HG03159 (cell line): ENCODE results near the gene KRTCAP2.
"Not testable (repeated sequence)": the region's sequence is repeated elsewhere in the genome, so short reads cannot be mapped to it uniquely, and the experiment has no call there.

Source experiments
- ATAC-seq: cut with Tn5 transposase; IDR thresholded peaks from one replicate; pipeline ENCODE4 v1.9.1; 2021; ENCODE audit warnings: mild to moderate bottlenecking, moderate library complexity; ENCODE audit not compliant: unreplicated experiment

Gene KRTCAP2

GRCh38 chr1:155172732-155173477 lies at the start of gene KRTCAP2:
TSS of gene KRTCAP2 (minus strand) at chr1:155173304. CDS start at chr1:155173224, 80 bp downstream.
- ATAC-seq = peak; percentile 63

- not testable (repeated sequence) for ATAC-seq
These were observed 47.3 kb upstream of the KRTCAP2 start for GRCh38 chr1:155220211-155220965.

DNA sequence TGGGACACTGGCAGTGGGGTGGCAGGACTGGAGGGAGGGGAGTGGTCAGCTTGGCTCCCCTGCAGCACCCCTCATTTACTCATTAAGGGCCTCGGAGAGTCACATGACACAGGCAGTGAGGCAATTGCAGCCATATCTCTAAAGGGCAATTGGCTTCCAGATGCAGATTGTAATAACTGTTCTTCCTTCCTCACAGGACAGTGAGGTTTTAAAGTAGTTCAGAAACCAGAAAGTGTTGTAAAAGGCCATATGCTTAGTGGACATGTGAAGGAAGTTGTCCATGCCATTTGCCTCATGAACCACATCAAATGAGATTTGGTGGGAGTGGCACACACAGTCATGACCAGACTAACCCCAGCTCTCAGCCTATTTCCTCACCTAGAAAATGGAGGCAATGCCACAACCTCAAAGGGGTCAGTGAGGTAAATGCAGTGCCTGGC lies 46.5 kb upstream of the KRTCAP2 start:
- ATAC-seq = no peak

DNA sequence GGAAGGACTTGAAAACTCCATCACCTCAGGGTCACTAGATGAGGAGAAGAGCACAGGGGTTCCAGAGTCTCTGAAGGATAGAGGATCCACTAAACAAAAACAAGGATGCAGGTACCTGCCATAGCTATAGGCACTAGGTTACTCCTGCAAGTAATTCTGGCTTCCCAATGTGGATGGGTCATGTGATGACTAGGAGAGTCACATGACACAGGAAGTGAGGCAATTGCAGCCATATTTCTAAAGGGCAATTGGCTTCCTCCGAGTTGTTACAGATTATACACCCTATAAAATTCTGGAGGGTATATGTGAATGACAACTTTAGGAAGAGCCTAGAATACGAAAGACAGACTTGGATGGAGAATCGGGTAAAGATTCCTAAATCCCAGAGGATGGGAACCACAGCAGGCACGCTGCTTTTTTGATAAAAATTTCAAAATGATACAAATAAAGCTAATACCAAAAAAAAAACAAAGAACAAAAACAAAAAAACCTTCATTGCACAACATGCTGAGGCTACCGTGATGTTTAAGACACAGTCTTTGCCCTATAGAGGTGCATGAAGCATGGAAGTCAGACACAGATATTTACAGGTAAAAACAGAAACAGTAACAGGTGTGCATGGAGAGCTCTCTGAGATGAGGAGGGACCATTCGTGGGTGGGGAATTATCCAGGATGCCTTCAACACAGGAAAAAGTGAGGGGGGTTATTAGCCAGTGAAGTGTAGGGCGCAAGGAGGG lies 45.9 kb upstream of the KRTCAP2 start:
- ATAC-seq = no peak

GRCh38 chr1:155214702-155215101 lies 41.6 kb upstream of the KRTCAP2 start:
- ATAC-seq = not testable (repeated sequence)

DNA sequence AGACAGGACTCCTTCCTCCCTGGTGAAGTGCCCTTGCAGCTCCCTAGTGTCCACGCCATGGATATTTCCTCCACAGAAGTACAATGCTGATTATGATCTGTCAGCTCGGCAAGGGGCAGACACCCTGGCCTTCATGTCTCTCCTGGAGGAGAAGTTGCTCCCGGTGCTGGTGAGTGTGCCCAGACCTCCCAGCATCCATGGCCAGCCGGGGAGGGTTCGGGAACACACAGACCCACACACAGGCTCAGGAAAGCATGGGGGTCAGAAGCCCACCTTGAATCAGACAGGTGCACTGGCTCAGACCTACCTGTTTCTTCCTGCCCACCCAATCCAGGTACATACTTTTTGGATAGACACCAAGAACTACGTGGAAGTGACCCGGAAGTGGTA lies 38.9 kb upstream of the KRTCAP2 start:
- not testable (repeated sequence) for ATAC-seq

DNA sequence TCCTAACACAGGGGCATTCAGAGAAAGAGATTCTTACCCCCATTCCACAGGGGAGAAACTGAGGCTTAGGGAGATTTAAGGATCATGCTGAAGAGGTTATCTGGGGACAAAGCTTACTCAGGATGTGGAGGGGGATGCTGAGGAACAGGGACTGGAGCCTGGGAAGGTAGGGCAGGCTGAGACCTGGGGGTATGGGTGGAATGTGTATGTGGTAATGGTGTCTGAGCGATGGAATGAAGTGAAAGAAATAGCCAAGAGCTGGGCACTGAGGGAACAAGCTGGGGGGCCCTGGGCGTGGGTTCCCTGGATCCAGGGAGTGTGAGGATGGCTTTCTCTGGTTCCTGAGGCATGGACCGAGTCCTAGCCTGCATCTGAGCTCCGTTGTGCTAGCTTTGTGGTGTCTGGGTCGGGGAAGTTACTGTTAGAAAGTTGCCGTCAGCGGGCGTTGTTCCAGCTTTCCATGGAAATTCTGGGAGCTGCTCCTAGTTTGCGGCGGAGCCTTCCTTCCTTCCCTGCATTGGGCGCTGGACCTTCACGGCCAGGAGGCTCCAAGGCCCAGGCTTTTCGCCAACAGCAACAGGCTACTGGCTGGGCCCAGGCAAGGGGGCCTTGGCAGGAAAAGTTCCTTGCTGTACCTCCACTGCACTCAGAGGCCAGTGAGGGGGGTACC lies 38.4 kb upstream of the KRTCAP2 start:
- not testable (repeated sequence) for ATAC-seq

- ATAC-seq = no peak
These were observed 37.4 kb upstream of the KRTCAP2 start for GRCh38 chr1:155210314-155211104.

DNA sequence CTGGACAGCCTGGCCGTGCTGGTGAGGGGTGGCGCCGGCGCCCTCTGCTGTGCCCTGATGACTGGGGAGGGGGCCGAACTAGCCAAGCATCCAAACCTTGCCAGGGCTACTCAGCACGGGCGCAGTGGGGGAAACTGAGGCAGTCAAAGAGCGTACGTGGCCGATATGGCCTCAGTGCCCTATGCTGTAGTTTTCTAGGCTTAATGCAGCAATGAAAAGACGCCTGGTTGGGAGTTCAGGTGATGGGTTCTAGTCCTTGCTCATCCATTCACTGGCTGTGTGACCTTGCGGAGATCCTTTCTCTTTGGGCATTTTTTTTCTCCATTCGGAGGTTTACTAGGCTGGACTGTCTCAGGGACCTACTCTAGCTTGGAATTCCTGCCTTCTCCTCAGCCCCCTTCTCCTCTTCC lies 36.2 kb upstream of the KRTCAP2 start:
- ATAC-seq = no peak

DNA sequence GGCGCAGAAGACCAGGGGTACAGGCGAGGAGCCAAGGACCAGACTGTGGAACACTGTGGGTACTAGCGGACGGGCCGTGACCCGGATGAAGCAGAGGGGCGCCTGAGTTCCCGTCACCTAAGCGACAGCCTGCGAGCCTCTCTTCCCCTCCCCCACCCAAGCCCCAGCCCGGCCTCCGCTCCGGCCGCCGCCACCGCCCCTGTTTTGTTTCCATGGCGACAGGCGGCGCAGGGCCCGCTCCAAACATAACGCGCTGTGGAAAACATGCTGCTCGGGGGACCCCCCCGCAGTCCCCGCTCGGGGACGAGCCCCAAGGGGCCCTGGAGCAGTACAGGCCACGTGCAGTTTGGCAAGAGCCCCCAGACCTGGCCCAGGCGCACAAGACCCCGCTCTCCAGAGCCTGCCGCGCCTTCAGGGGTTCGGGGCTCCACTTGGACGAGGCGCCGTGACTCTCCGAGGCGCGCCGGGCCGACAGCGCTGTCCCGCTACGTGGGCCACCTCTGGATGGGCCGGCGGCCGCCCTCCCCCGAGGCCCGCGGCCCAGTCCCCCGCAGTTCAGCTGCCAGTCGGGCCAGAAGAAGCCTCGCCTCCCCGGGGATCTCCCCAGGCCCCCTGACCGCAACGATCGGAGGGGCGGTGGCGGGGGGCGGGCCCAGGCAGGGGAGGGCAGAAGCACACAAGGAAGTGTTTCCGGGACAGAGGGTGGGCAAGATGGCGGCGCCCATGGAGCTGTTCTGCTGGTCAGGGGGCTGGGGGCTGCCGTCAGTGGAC lies 35.6 kb upstream of the KRTCAP2 start, which contains the start of gene MTX1:
Gene MTX1, plus strand, starts transcription at position 155 of the 771 bp plus-strand sequence. Its CDS starts 110 bp downstream, at position 265.
- ATAC-seq = no peak

GRCh38 chr1:155207806-155208540 lies 34.9 kb upstream of the KRTCAP2 start, which contains the start of gene THBS3:
TSS of gene THBS3 (minus strand) at chr1:155207897. CDS start at chr1:155207876, 21 bp downstream.
- ATAC-seq = no peak

GRCh38 chr1:155206891-155207805 lies 34.0 kb upstream of the KRTCAP2 start:
- ATAC-seq = no peak

- ATAC-seq = no peak
These were observed 33.0 kb upstream of the KRTCAP2 start for GRCh38 chr1:155205969-155206593.

DNA sequence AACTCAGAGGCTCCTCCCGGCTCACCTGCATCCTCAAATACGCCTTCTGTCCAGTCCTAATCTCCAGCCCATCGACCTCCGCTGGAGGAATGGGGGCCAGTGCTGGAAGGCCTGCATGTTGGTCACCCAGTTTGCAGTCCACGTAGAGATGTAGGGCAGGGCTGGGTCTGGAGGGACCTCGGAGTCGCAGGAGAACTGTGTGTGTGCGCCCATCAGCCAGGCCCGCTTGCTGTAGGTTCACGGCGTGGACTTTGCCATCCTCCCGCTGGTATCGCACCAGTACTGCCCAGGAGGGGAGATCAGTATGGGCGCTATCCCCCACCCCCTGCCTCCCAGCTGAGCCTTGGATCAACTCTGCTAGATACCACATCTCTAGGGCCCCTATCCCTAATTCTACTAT lies 31.9 kb upstream of the KRTCAP2 start:
- ATAC-seq = no peak

DNA sequence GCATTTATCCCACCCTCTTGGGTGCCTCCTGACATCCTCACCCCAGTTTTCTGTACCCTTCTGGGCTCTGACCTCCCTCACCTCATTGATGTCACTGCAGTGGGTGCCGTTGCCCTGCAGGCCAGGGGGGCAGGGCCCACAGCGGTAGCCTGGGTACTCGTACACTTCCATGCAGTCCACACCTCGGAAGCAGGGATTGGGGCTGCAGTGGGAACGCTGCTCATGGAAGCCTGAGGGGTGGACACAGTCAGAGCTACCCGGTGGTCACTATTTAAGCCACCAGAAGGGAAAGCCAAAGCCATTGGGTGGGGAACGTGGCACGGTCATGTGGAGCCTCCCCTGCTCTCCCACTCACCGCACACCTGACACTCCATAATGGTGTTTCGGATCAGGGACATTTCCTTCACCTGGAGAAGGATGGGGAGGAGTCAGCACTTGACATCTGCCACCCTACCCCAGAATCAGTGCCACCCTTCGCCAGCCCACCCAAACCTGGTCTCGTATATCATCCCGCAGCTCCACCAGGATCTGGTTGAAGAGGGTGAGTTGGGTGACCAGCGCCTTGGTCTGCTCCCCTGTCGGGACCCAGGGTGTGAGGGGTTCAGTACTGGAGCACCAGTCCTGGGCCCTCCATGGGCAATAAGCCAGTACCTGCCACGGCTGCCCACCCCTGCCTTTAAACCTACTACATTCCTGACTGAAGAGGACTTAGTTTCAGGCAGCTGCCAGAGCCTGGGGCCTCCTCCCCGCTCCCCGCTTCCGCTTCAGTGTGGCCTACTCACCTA lies 29.8 kb upstream of the KRTCAP2 start:
- no peak for ATAC-seq

DNA sequence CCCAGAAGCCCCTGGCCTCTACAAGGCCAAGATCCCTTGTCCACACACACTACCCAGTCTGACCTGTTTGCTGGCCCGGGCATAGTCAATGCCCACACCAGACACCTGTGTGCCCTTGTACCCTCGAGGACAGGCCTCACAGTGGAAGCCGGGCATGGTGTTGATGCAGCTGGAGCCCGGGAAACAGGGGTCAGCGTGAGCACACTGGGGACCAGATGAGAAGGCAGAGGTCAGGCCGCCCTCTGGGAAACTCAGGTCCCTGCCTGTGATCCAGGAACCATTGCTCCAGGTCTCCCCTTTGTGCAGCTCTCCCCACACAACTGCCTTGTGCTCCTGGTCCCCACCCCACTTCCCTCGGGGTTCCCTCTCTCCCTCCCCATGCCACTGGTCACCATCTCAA lies 29.1 kb upstream of the KRTCAP2 start:
- no peak for ATAC-seq
